ENCODE measurements around the gene PSME3.

GRCh38 chr17:42873315-42873714 lies 40.1 kb downstream of the PSME3 start:
- no peak for TF ChIP-seq POLR2A (IDR thresholded peaks at IDR 0.05; ENCODE audit: borderline replicate concordance, extremely low read depth, insufficient read depth, insufficient read length)
- no peak for TF ChIP-seq REST (IDR thresholded peaks at IDR 0.05; ENCODE audit: low read depth)
- TF ChIP-seq, protein P1, sequence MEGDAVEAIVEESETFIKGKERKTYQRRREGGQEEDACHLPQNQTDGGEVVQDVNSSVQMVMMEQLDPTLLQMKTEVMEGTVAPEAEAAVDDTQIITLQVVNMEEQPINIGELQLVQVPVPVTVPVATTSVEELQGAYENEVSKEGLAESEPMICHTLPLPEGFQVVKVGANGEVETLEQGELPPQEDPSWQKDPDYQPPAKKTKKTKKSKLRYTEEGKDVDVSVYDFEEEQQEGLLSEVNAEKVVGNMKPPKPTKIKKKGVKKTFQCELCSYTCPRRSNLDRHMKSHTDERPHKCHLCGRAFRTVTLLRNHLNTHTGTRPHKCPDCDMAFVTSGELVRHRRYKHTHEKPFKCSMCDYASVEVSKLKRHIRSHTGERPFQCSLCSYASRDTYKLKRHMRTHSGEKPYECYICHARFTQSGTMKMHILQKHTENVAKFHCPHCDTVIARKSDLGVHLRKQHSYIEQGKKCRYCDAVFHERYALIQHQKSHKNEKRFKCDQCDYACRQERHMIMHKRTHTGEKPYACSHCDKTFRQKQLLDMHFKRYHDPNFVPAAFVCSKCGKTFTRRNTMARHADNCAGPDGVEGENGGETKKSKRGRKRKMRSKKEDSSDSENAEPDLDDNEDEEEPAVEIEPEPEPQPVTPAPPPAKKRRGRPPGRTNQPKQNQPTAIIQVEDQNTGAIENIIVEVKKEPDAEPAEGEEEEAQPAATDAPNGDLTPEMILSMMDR (IDR thresholded peaks at IDR 0.05 in 2 of 3, conservative IDR thresholded peaks at IDR 0.05 in 1 of 3; ENCODE audit: borderline replicate concordance in 1 of 3, insufficient read depth in 1 of 3, low read depth in 2 of 3, low read length in 2 of 3): no peak
- no peak for TF ChIP-seq ZFX (IDR thresholded peaks at IDR 0.05)
- TF ChIP-seq CEBPB (IDR thresholded peaks at IDR 0.05; ENCODE audit: low read depth): no peak
- TF ChIP-seq ZNF274 (IDR thresholded peaks at IDR 0.05; ENCODE audit: low read depth, low read length): no peak
- no peak for TF ChIP-seq FOSL1 (IDR thresholded peaks at IDR 0.05; ENCODE audit: low read depth)
- TF ChIP-seq MAX (IDR thresholded peaks at IDR 0.05): no peak
